Fibroblast of lung (primary cell): ENCODE measurements around the gene OR10X1.

Experiments
- EZH2 ChIP-seq: IDR thresholded peaks from 2 replicates; pipeline ENCODE4 v1.5.1; 2012; ENCODE audit warnings: low read length, control low read depth, mild to moderate bottlenecking; ENCODE audit errors: missing control alignments
- TF ChIP-seq, protein P1 (sequence below), 2 donors: IDR thresholded peaks in 1 of 2; conservative IDR thresholded peaks in 1 of 2; 1 replicate in 1 of 2; 2 replicates in 1 of 2; pipeline ENCODE4 v1.5.1; 2011 to 2012; ENCODE audit warnings: low read length in 2 of 2, control low read depth in 1 of 2, inconsistent platforms in 1 of 2, low read depth in 1 of 2, mild to moderate bottlenecking in 1 of 2

- TF ChIP-seq, protein P1, sequence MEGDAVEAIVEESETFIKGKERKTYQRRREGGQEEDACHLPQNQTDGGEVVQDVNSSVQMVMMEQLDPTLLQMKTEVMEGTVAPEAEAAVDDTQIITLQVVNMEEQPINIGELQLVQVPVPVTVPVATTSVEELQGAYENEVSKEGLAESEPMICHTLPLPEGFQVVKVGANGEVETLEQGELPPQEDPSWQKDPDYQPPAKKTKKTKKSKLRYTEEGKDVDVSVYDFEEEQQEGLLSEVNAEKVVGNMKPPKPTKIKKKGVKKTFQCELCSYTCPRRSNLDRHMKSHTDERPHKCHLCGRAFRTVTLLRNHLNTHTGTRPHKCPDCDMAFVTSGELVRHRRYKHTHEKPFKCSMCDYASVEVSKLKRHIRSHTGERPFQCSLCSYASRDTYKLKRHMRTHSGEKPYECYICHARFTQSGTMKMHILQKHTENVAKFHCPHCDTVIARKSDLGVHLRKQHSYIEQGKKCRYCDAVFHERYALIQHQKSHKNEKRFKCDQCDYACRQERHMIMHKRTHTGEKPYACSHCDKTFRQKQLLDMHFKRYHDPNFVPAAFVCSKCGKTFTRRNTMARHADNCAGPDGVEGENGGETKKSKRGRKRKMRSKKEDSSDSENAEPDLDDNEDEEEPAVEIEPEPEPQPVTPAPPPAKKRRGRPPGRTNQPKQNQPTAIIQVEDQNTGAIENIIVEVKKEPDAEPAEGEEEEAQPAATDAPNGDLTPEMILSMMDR (conservative IDR thresholded peaks at IDR 0.05 in 1 of 2, IDR thresholded peaks at IDR 0.05 in 1 of 2; ENCODE audit: low read depth in 1 of 2, low read length in 2 of 2): no peak
- TF ChIP-seq EZH2: no peak
Observed at GRCh38 chr1:158577561-158577960, 2.1 kb downstream of the OR10X1 start.
